Small intestine (tissue), 7 donors: ENCODE measurements around the gene ZNF888. TPM values are rescaled to one million over a fixed set of nuclear protein-coding genes. Genes with fewer than 3 reads are reported as not detected.
A peak's percentile ranks its signal among the peaks of the same experiment; 100 is the strongest.
"Not testable (repeated sequence)": the region's sequence is repeated elsewhere in the genome, so short reads cannot be mapped to it uniquely, and the experiment has no call there.

Source experiments
- DNase-seq, 2 donors: peaks; one replicate each; pipeline versions ENCODE4 v3.0.0 to v3.0.0-alpha.2; 2013
- FAIRE-seq: peaks from 2 replicates; lab custom pipeline; 2012; peaks lifted over from hg19 to GRCh38; lab: Jason Lieb, UNC
- H3K27ac ChIP-seq, 3 donors: one replicate each; pipeline ENCODE4 v1.5.1; 2013; ENCODE audit warnings: low read length in 2 of 3, mild to moderate bottlenecking in 2 of 3, control low read depth in 1 of 3, inconsistent platforms in 1 of 3, low read depth in 1 of 3, moderate library complexity in 1 of 3
- H3K27me3 ChIP-seq, 3 donors: one replicate each; pipeline ENCODE4 v1.6.1; 2013; ENCODE audit warnings: low read length in 3 of 3, inconsistent platforms in 1 of 3; ENCODE audit not compliant: control insufficient read depth in 3 of 3, insufficient read depth in 3 of 3
- H3K36me3 ChIP-seq, 3 donors: one replicate each; pipeline ENCODE4 v1.6.1; 2013; ENCODE audit warnings: low read length in 3 of 3, inconsistent platforms in 1 of 3, low read depth in 1 of 3, mild to moderate bottlenecking in 1 of 3, moderate library complexity in 1 of 3; ENCODE audit not compliant: control insufficient read depth in 3 of 3, insufficient read depth in 2 of 3
- H3K4me1 ChIP-seq, 3 donors: one replicate each; pipeline ENCODE4 v1.6.1; 2013; ENCODE audit warnings: low read length in 2 of 3, inconsistent platforms in 1 of 3, low read depth in 1 of 3, mild to moderate bottlenecking in 1 of 3, moderate library complexity in 1 of 3; ENCODE audit not compliant: control insufficient read depth in 3 of 3, insufficient read depth in 2 of 3
- H3K4me3 ChIP-seq, 3 donors: one replicate each; pipeline ENCODE4 v1.5.1; 2013; ENCODE audit warnings: low read length in 3 of 3, control low read depth in 1 of 3, inconsistent platforms in 1 of 3, low read depth in 1 of 3, mild to moderate bottlenecking in 1 of 3, moderate library complexity in 1 of 3
- H3K9me3 ChIP-seq, 2 donors: one replicate each; pipeline ENCODE4 v1.6.1; 2013; ENCODE audit warnings: low read depth in 1 of 2, low read length in 1 of 2; ENCODE audit not compliant: control insufficient read depth in 2 of 2, insufficient read depth in 1 of 2
- WGBS, 3 donors: extraction: QIAGEN DNeasy Blood & Tissue Kit; methylation state at CpG; one replicate each; pipeline ENCODE4 v1.1.7; 2013; 5-methylcytosine and 5-hydroxymethylcytosine counted together
- polyA plus RNA-seq, 4 donors: library from polyadenylated mRNA; stranded (reverse) in 3 of 4; unstranded in 1 of 4; fragments of 200-250 nt in 3 of 4; fragments of 120-200 nt in 1 of 4; gene quantifications; one replicate each; pipeline versions ENCODE4 v1.2.1 to v1.2.3, GENCODE V29; 2013
- donor health status: healthy with polysubstance abuse.
- donor health status: control.
- donor health status: control.
- donor health status: Bipolar disorder and iron deficiency.
- donor health status: healthy.

Gene ZNF888
- polyA plus RNA-seq, 4 donors, result 1.9 to 10.9 (median 2.5) TPM

DNA sequence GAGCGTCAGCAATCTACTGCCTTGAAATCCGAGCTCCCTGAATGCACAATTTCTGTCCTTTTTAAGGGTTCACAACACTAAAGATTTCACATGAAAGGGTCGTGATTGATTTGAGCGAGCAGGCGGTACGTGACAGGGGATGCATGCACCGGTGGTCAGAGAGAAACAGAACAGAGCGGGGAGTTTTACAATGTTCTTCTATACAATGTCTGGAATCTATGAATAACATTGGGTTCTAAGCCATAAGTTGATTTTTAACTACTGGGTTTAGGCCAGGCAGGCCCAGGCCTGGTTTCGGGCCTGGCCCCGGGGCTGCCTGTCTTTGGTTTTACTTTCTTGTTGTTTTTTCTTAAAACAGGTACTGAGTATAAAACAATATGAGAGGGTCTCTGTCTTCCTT lies 24.6 kb downstream of the ZNF888 start:
- not testable (repeated sequence) for H3K4me3 ChIP-seq, FAIRE-seq, DNase-seq, H3K4me1 ChIP-seq, H3K27me3 ChIP-seq, H3K27ac ChIP-seq, H3K9me3 ChIP-seq
- H3K36me3 ChIP-seq, result peaks cover 0 to 12% (median 2%) of the 10 kb centered on the region in 3 donors
- 94 to 98% (median 95%) methylated on average over 10 of the region's 10 CpGs for WGBS, 3 donors

DNA sequence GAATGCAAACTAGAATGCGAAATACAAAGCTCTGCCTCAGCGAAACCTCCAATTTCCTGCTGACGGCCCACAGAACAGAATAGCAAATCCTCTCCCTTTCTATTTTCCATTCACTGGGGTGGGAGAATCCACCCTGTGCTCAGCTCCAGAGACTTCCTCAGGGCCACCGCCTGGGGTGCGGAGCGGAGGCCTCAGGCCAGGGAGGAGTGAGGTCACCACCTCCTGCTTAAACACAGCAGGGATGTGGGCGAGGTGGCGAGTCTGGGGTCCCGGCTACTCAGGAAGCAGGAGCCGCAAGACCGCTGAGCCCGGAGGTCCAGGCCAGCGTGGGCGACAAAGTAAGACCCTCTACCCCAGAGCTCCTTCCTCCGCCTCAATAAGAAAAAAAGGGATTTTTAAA lies 25.1 kb downstream of the ZNF888 start:
- peak overlapping the region in 1 of 3 donors; percentile 73 for H3K4me3 ChIP-seq
- WGBS, 3 donors, result 83 to 97% (median 95%) methylated on average over 15 of the region's 15 CpGs

DNA sequence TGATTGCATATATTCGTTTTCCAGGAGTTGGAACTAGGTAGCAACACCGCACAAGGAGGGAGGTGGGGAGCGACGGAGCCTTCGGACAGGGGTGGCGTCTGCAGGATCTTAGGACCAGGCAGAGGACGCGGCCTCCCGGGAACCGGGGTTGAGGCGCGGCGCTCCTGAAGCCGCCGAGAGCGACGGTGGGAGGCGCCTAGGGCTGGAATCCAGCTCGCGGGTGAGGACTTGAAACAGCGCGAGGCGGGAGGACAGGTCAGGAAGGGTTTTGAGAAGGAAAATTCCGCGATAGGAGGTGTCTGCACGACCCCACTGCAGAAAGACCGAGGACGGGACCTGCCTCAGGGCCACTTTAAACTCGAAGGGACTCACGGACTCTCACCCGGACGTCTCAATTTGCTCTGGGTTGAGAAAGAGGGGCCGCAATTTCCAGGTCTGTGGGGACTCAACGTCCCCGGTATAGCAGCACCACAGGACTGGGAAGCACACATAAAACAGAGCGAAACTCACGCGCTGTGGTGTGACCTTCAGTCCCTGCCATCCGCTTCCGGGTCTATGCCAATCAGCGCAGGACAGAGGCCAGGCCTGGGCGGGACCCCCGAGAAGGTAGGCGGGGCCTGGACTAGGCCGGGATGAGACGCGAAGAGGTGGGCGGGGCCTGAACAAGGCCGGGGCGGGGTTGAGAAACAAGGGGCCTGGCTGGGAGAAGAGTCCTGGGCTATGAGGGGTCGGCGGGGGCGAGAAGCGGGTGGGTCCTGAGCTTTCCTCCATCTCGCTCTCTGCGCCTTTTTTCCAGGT lies 25.9 kb downstream of the ZNF888 start, which contains the start of gene ZNF320:
ZNF320 (minus strand) TSS at position 498 of the 798 bp plus-strand sequence. CDS start 7,380 bp downstream, outside the sequence.
- Histone ChIP-seq H3K4me1 (peaks cover 0 to 4% (median 4%) of the 10 kb centered on the region in 3 donors), H3K4me3 (peak within 1 kb of the TSS; percentile 73 to 84 (median 77)), H3K9me3 (peaks cover 0 to 6% of the 10 kb centered on the region in 2 donors), H3K36me3 (peaks cover 0 to 19% (median 3%) of the 10 kb centered on the region in 3 donors), H3K27me3 (no peaks in the 10 kb centered on the region), H3K27ac (peak within 1 kb of the TSS; percentile 91 to 98 (median 95))
- FAIRE-seq (no peak), DNase-seq (peak; percentile 92 to 98)
- WGBS, 3 donors, result 1 to 8% (median 6%) methylated on average over 52 to 56 of the region's 56 CpGs

More for the DNA sequence above, 25.1 kb downstream of the ZNF888 start:
- H3K4me1 ChIP-seq, result peaks cover 0 to 4% (median 4%) of the 10 kb centered on the region in 3 donors
- H3K36me3 ChIP-seq, result peaks cover 0 to 17% (median 3%) of the 10 kb centered on the region in 3 donors
- peaks cover 0 to 6% of the 10 kb centered on the region in 2 donors for H3K9me3 ChIP-seq
- no peak for FAIRE-seq
- peak overlapping the region in 2 of 3 donors; percentile 95 to 98 for H3K27ac ChIP-seq
- no peak for DNase-seq
- H3K27me3 ChIP-seq, result no peaks in the 10 kb centered on the region

DNA sequence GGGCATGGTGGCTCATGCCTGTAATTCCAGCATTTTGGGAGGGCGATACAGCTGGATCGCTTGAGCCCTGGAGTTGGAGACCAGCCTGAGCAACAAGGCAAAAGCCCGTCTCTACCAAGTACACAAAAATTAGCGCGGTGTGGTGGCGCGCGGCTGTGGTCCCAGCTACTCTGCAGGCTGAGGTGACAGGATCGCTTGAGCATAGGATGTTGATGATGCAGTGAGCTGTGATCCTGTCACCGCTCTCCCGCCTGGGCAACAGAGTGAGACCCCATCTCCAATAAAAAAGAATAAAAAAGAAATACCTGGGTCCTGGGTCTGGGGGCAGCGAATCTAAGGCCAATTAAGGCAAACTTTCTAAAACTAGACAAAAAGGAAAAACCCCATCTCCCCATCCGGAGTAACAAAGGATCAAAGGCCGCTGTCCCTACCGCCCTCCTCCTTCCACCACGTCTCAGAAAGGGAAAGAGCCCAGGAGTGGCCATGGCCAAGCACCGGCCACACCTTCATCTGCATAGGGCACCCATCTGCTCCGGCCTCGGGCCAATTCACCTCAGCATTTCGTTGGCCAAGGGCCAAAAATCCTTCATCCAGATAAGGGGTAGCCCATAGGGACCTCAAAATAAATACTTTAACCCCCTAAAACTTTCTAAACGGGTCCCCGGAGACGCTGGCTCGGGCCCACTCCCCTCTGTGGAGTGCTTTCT lies 26.6 kb downstream of the ZNF888 start:
- no peak for FAIRE-seq
- 40 to 51% (median 46%) methylated on average over 24 of the region's 24 CpGs for WGBS, 3 donors
- peak overlapping the region; percentile 91 to 98 (median 95) for H3K27ac ChIP-seq

DNA sequence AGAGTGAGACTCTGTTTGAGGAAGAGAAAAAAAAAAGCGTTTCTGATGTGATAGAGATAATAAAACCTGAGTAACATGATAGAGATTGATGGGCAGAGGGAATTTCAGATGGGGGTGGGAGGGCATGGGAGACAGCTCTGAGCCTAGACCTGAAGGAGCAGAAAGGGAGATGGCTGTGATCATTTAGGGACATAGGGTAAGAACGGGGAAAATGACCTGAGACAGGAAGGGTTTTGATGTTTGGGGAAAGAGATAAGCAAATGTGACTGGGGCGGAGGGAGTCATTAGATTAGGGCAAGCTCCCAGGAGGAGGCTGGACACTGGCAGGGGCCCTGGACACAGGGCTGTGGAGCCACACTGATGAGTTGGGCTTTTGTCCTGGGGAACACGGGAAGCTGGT lies 31.9 kb downstream of the ZNF888 start:
- 56 to 63% (median 57%) methylated on average over 4 of the region's 4 CpGs for WGBS, 3 donors
- Histone ChIP-seq H3K9me3 (peaks cover 0 to 17% of the 10 kb centered on the region in 2 donors), H3K4me3 (no peak overlapping the region), H3K27ac (no peak overlapping the region), H3K36me3 (peaks cover 6 to 58% (median 11%) of the 10 kb centered on the region in 3 donors), H3K4me1 (peaks cover 0 to 2% (median under 1%) of the 10 kb centered on the region in 3 donors), H3K27me3 (no peaks in the 10 kb centered on the region)
- FAIRE-seq, result no peak
- DNase-seq, result no peak

More for the DNA sequence above, 26.6 kb downstream of the ZNF888 start:
- Histone ChIP-seq H3K9me3 (peaks cover 0 to 6% of the 10 kb centered on the region in 2 donors), H3K27me3 (no peaks in the 10 kb centered on the region), H3K4me1 (peaks cover 0 to 4% (median 4%) of the 10 kb centered on the region in 3 donors), H3K4me3 (peak overlapping the region; percentile 73 to 84 (median 77)), H3K36me3 (peaks cover 0 to 24% (median 3%) of the 10 kb centered on the region in 3 donors)
- peak; percentile 60 to 75 for DNase-seq

DNA sequence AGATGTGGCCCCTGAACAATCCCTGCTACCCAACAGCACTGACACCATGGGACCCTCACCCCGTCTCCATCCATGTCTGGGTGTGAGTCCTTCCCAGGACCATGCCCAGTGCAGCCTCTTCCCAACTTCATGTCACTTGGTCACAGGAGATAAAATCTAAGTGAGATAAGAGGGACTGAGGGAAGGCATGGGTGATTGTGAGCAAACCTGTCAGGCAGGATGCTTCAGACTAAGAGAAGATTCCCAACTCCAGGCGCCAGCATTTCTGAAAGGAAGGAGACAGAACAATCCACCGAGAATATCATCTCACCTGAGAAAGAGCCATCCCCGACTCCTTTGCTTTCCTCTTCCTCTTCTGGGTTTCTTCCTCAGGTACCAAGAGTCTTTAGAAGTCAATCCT lies 33.3 kb downstream of the ZNF888 start:
- FAIRE-seq (no peak), DNase-seq (no peak)
- H3K4me3 ChIP-seq, result no peak overlapping the region
- no peaks in the 10 kb centered on the region for H3K27me3 ChIP-seq
- H3K4me1 ChIP-seq, result no peaks in the 10 kb centered on the region
- H3K36me3 ChIP-seq, result peaks cover 12 to 64% (median 18%) of the 10 kb centered on the region in 3 donors
- WGBS, 3 donors, result 93 to 99% (median 95%) methylated on average over 4 of the region's 4 CpGs
- H3K27ac ChIP-seq, result no peak overlapping the region
- peaks cover 0 to 26% of the 10 kb centered on the region in 2 donors for H3K9me3 ChIP-seq

DNA sequence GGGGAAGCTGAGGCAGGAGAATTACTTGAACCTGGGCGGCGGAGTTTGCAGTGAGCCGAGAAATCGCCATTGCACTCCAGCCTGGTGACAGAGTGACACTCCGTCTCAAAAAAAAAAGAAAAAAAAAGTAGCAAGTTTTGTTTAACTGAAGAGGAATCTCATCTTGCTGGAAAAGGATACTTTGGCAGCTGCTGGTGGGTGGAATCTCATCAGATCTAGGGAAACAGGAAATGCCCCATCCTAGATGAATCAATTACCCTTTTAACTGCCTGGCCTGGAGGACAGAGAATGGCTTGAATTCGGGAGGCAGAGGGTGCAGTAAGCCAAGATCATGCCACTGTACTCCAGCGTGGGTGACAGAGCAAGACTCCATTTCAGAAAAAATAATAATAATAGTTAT lies 34.2 kb downstream of the ZNF888 start:
- Histone ChIP-seq H3K27ac (no peak overlapping the region), H3K27me3 (no peaks in the 10 kb centered on the region), H3K36me3 (peaks cover 15 to 71% (median 25%) of the 10 kb centered on the region in 3 donors), H3K9me3 (peaks cover 0 to 34% of the 10 kb centered on the region in 2 donors), H3K4me1 (no peaks in the 10 kb centered on the region), H3K4me3 (no peak overlapping the region)
- DNase-seq (no peak), FAIRE-seq (no peak)
- 81 to 97% (median 94%) methylated on average over 7 of the region's 7 CpGs for WGBS, 3 donors

DNA sequence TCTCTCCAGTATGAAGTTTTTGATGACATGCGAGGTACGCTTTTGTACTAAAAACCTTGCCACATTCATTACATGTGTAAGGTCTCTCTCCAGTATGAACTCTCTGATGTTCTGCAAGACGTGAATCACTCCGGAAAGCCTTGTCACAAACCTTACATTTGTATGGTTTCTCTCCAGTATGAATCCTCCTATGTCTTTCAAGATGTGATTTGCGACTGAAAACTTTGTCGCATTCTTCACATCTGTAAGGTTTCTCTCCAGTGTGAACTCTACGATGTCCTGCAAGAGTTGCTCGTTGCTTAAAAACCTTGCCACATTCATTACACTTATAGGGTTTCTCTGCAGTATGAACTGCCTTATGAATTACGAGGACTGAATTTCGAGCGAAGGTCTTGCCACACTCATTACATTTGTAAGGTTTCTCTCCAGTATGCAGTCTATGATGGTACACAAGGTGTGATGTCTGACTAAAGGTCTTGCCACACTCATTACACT lies 42.3 kb downstream of the ZNF888 start:
- FAIRE-seq (no peak), DNase-seq (no peak)
- WGBS, 3 donors, result 88 to 92% (median 89%) methylated on average over 11 of the region's 11 CpGs
- peaks cover 8 to 65% of the 10 kb centered on the region in 2 donors for H3K9me3 ChIP-seq
- no peak overlapping the region for H3K4me3 ChIP-seq
- peaks cover 28 to 46% (median 44%) of the 10 kb centered on the region in 3 donors for H3K36me3 ChIP-seq
- no peaks in the 10 kb centered on the region for H3K4me1 ChIP-seq
- H3K27ac ChIP-seq, result no peak overlapping the region
- no peaks in the 10 kb centered on the region for H3K27me3 ChIP-seq
